HUDEP-2 (cell line): Measurements from ENCODE around the gene MFN1.
A peak's percentile ranks its signal among the peaks of the same experiment; 100 is the strongest.

Source experiments
- DNase-seq, 76 experiments: peaks; one replicate each; lab custom pipeline; 2025; ENCODE audit not compliant: unreplicated experiment in 76 of 76; lab: John Stamatoyannopoulos, UW

The MFN1 gene

DNA sequence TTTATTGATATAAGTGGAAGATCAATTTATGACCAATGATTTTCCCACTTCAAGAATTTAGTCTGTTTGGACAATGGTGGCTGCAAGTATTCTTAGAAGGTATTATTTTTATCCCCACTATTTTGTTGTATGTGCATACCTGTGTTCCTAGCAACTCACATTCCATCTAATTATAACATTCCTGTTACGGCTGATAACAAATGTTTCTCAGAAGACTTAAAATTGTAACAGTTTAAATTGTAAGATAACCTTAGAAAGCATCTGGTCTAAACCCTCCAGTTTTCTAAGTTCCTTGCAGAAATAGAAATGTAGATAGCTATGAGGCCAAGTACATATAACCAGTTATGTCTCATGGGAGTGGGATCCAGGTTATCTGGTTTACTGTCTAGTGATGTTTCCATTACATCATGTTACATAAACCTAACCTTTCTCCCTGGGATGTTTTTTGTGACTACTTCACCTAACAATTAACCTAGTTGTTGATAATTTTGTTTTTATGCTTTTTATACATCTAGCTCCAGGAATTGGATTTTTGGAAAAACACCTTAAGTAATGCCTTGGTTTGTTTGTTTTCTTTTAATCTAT is 11.1 kb upstream of the MFN1 start:
- DNase-seq: no peak

GRCh38 chr3:179348325-179349013 is 960 bp downstream of the MFN1 start:
- DNase-seq: no peak

- DNase-seq: no peak
Observed at GRCh38 chr3:179355996-179356395, 8.5 kb downstream of the MFN1 start.

DNA sequence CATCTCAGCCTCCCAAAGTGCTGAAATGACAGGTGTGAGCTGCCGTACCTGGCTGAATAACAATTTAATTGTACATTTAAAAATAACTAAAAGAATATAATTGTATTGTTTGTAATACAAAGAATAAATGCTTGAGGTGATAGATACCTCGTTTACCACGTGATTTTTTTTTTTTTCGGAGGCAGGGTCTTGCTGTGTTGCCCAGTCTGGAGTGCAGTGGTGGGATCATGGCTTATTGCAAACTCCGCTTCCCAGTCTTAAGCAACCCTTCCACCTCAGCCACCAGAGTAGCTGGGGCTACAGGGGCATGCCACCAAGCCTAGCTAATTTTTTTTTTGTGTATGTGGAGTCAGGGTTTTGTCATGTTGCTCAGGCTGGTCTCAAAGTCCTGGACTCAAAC is 15.8 kb downstream of the MFN1 start:
- DNase-seq: no peak

DNA sequence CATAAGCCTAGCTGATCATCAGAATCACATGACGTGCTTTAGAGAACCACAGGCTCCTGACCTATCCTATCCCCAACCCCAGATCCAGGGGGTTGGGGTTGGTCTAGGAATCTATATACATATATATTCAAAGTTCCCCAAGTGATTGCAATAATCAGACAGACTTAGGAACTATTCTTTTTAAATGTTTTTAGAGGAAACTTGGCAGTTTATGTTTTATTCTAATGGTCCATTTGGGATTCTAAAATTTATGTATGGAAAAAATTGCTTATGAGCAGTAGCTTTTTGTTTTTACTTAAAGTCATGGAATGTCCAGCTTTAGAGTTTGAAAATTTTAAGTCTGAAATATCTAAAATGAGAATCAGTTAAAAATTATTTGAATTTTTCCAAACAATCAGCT is 22.1 kb downstream of the MFN1 start:
- no peak for DNase-seq

GRCh38 chr3:179373938-179374337 is 26.4 kb downstream of the MFN1 start:
- DNase-seq: peak in 1 of 76 experiments; percentile 10

- DNase-seq: peak in 37 of 76 experiments; percentile 2 to 67 (median 34)
Observed at GRCh38 chr3:179375091-179375999, 27.8 kb downstream of the MFN1 start.

DNA sequence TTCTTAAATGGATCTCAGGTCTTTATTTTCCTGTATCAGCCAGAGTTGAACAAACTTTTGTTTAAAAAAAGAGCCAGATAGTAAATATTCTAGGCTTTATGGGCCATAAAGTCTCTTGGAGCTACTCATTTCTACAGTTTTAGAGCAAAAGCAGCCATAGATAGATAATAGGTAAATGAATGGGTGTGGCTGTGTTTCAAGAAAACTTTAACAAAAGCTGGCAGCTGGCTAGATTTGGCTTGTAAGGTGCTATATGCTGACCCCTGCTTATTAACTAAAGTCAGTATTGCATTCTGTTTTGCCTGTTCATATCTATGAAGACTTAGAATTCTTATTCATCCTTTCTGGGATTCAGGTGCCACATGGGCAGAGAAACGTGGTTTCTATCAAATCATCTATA is 29.0 kb downstream of the MFN1 start:
- peak in 6 of 76 experiments; percentile 4 to 35 (median 8) for DNase-seq

DNA sequence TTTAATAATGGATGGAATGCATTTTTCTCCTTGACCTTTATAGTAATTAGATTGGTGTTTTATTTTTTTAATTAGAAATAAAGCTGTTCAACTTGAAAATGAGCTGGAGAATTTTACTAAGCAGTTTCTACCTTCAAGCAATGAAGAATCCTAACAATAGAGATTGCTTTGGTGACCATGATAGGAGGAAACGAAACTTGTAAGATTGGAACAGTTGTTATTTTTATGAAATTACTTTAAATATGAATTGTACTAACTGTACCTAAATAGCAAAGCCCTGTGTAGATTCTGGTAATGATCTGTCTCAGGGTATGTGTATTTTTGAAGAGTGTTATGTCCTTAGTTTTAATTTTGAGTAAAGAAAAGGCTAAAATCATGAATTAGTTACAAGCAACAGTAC is 44.4 kb downstream of the MFN1 start:
- no peak for DNase-seq

- DNase-seq: no peak
Observed at GRCh38 chr3:179398574-179399231, 51.2 kb downstream of the MFN1 start.

- no peak for DNase-seq
Observed at GRCh38 chr3:179401561-179401960, 54.1 kb downstream of the MFN1 start.

- DNase-seq: no peak
Observed at GRCh38 chr3:179402963-179403362, 55.5 kb downstream of the MFN1 start.

GRCh38 chr3:179404307-179404706 is 56.8 kb downstream of the MFN1 start:
- DNase-seq: no peak

DNA sequence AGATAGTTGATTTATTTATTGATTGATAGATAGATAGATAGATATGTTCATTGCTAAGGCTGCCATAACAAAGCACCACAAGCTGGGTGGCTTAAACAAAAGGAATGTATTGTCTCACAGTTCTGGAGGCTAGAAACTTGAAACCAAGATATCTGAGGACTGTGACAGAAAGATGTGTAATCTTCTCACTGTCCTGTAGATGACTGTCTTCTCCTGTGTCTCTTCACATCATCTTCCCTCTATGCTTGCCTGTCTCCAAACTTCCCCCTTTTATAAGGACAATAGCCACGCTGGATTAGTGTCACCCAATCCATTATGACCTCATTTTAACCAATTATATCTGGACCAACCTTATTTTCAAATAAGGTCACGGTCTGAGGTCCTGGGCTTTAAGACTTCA is 62.8 kb downstream of the MFN1 start:
- DNase-seq: no peak

- DNase-seq: no peak
Observed at GRCh38 chr3:179410999-179411398, 63.5 kb downstream of the MFN1 start.

- no peak for DNase-seq
Observed at GRCh38 chr3:179414804-179415203, 67.3 kb downstream of the MFN1 start.

- no peak for DNase-seq
Observed at GRCh38 chr3:179415377-179415776, 67.9 kb downstream of the MFN1 start.

GRCh38 chr3:179416681-179417080 is 69.2 kb downstream of the MFN1 start:
- no peak for DNase-seq

DNA sequence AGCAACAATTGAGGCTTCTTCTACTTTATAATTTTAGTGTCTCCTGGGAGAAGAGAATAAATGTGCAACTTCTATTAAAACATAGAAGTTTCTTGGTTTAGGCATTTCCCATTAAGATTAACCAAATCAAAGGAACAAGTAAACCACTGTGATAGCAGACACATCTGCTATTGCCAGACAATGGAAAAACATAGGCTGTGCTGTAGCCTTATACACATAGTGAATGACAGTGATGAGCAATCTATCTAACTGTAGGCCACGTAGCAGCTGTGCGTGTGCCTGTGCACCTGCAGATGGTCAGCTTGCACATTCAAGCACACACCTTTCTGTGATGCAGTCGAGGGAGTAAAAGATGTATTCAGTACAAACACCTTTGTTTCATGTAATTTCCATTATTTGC is 71.1 kb downstream of the MFN1 start:
- DNase-seq: no peak

DNA sequence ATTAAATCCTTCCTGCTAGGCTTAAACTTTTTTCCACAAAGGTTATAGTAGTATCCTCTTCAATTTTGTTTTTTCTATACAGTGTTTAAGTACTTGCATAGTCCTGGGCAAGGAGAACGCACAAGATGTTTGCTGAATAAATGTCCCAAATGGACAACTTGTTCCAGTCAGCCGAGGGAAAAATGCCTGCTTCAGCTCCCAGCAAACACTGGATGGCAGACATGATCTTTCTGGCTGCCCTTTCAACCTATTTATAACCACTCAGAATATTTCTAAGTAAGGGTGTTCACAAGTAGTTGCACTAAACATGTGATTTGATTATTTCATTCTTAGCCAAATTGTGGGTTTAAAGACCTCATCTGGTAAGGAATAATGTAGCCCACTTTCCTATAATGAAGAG is 74.0 kb downstream of the MFN1 start:
- DNase-seq: peak in 3 of 76 experiments; percentile 1

DNA sequence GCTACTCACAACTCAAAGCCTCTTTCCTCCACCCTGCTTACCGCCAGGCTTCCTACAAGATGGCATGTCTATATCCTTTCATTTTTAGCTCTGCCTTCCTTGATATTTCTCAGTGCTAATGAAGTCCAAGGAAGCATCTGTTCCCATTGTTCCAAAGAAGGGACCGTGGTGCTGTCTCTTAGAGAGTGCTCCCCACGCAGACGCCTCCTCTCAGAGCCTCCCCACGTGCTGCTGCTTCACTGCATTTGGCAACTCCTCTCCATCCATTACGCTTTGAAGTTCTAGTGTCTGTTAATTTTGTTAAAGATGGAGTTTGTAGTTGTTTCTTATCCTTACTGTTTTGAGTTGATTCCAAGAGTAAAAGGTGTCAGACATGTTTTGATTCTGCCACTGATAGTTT is 77.6 kb downstream of the MFN1 start:
- no peak for DNase-seq
